Measurements from ENCODE around the gene ZNF618.

The ZNF618 gene

DNA sequence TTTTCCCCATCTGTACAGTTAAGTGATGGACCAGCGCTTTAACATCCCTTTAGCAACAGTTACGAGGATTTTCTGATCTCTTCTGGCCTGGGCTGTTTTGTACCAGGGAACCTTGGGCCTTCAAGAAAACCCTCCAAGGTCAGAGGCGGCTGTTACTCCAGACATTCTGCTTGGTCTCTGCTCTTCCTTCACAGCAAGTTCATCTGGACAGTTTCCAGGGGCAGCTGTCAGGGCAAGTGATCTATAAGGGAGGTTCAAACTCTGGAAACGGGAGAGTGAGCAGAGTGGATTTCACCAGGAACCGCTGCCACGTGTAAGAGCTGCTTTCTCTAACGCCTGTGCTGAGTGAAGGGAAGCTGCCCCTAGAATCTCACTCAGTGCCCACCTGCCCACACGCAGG lies 36.7 kb downstream of the ZNF618 start:
- DNase-seq: no peak

DNA sequence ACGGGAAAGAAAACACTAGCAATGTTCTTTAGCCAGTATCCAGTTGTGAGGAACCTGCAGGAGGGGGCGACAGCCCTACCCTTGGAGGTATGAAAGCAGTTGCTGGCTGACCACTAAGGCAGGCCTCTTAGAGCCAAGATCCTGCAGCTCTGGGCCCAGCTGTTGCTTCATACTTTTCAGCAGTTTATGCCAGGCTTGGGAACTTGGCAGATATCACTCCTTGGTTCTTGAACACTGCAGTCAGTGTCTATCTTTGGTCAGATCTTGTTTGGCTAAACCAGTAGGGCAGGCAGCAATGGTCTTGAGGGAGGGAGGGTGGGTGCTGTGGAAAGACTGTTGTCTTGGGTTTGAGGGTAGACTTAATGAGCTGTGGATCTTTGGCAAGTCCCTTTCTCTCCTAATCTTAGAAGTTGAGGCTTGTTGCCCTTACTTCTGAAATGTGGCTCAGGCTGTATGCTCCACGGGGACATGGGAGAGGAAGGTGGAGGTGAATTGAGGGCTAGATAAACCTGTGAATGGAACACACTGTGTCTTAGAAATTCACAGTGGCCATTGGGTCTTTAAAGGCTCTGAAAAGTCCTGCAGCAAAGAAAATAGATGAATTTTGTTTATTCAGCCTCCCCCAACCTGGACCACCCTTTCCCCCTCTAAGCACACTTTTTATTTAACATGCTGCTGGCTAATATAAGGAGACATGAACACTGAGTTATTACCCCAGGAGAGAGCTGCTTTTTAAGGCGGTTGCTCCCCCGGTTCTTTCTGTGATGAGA lies 37.5 kb downstream of the ZNF618 start:
- DNase-seq: no peak

DNA sequence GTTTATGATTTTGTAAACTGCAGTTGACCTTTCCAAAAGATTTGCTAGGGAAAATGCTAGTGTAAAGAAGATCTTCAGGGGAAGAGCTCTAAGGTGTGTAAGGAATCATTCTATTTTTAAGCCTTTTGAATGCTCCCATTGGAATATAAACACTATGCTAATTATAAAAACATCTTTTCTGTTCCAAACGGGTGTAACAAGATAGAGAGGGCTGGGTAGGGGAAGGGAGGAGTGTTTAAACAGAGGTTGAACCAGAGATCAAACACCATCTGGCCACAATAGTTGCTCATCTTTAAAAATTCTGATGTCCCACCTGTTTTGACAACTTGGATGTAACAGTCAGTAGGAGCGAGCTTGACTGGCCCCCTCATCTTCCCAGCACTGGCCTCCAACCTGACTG lies 38.4 kb downstream of the ZNF618 start:
- DNase-seq: no peak

DNA sequence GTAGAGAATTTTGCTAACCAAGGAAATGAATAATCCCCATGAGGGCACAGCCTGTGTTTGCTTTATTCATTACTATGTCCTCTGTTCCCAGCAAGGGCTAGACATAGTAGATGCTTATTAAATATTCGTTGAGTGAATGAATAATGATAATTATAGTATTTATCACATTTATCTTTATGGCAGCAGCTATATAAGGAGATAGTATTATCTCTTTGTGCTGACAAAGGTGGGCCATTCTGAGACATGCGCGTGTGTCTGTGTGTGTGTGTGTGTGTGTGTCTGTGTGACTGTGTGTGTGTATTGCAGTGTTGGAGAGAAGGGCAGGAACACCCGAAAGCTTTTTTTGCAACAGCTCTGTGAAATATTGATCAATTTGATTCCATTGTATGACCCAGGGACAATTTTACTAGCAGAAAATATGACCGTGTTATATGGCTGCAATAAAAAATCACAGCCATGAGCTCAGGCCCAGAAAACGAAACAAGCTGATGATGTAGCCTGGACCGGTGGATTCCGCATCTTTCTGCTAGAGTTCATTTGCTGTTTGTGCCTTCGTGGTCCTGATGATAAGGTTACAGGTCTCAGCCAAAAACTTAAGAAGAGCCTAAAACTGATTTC lies 39.8 kb downstream of the ZNF618 start:
- no peak for DNase-seq

DNA sequence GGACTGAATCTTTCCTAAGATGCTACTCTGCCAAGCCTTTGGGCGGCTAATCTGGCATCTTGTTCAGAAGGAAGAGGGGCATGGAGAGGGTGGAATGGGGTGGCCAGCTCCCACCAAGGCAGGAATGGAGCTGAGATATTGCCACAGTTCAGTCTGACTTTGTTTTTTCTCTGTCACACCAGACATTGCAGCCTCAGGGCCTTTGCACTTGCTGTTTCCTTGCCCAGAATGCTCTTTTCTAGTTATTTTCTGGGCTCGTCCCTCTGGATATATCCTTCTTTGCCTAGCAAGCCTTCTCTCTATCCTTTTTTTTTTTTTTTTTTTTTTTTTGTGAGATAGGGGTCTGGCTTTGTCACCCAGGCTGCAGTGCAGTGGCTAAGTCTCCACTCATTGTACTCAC lies 40.8 kb downstream of the ZNF618 start:
- DNase-seq: no peak

DNA sequence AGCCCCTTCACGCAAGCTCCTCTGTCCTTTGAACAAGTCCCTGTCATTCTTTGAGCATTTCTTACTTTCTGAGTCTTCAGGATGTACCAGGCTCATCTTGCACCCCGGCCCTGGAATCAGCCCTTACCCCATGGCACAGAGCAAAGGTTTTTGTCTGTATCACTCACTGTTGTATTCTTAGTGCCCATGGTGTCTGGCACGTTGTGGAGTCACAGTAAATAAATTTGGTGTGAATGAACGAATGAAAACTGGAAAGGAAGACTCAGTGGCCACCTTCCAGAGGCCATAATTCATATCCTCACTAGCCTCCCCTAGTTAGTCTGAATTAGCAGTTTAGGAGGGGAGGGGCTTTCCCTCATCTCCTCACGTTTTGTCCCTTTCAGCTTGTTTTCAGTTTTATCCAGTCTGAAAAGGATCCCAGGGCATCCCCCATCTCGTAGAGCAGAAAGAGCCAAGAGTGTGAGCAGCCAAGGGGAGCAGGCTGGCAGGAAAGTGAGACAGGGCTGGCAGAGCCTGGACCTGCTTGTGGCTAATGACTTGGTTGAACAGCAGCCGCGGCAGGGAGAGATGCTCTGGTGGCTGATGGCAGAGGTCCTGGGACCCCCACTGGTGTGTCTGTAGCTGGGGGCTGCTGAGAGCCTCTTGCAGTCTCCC lies 42.7 kb downstream of the ZNF618 start:
- DNase-seq: no peak

DNA sequence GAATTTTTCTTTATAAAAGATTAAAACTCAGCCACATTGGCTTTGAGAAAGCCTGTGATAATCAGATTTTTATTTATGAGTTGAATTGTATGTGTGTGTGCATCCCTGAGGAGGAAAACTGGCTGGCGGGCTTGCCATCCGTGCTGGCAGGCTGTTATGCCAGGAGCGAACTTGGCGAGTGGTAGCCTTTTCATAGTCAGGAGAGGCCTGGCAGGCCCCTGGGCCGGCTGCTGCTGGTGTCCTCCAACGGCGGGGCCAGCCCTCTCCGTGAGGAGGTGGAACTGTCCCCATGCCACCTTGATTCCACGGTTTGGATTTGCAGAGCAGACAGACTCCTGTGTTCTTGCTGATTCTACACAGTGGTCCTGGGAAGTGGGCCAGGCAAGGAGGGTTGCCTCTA lies 43.3 kb downstream of the ZNF618 start:
- no peak for DNase-seq

DNA sequence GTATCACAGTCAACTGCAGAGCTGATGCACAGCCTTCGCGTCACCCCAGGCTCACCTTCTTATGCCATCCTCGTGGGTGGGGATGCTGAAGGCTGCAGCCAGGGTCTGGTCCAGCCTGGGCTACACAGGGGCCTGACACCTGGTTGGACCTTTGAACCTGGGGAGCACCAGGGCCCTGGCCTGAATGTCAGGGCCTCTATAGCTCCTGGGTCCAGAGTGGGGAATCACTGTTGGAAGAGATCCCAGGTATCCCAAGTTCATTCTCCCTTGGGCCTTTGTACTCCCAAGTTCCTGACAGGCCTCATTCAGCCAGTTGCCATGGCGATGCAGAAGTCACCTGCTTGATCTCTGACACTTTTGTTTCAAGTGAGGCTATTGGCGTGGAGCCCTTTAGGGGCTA lies 43.8 kb downstream of the ZNF618 start:
- no peak for DNase-seq

DNA sequence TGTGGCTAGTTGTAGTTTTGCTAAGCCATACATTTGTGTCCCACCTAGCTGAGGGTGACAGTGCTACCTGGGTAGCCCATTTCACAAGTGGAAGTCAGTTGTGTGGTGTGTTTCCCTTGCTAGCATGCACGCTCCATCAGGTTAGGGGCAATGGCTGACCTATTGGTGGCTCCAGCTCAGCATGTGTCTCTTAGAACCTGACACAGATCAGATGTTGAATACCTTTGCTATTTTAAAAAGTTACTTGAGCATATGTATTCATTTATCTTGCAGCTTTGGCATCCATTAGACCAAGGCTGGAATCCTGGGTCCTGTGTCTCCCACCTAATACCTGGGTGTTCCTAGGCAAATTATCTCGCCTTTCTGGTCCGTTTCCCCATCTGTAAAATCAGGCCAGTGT lies 44.8 kb downstream of the ZNF618 start:
- no peak for DNase-seq

DNA sequence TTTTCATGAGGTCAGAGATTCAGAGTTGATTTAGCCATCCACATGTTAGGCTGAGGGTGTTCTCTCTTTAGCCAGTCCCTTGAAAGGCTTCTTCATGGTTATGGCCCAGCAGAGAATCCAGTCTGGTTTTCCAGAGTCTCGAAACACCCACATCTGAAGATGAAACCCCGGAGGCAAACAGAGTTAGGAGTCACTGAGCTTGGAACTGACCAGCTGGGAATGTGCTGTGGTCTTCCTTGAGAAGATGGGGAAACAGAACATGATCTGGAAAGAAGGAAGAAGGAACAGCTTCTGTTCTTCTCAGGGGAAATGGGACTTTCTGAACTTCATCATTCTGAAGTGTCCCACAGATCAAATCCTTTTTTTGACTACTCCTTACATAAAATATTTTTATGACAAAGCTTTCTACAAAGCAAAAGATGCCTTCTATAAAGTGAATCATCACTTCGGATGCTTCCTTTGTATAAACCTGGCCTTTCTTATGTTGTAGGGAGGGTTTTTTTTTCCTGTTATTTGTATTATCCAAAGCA lies 45.4 kb downstream of the ZNF618 start:
- no peak for DNase-seq

DNA sequence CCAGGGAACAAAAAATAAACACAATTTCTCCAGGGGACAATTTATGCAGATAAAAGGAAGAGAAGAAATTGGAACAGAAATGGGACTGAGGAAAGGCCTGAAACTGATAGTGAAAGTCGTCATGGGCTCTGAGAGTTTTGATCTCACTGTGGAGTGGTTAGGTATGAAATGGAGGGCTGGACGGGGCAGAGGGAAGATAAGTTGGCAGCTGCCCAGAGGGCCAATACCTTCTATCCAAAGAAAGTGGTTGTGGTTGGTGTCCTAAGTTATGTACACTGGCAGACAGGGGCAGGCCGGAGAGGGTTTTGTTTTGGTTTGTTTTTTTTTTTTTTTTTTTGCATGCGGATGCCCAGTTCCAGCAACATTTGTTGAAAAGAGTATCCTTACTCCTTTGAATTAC lies 46.1 kb downstream of the ZNF618 start:
- DNase-seq: no peak

DNA sequence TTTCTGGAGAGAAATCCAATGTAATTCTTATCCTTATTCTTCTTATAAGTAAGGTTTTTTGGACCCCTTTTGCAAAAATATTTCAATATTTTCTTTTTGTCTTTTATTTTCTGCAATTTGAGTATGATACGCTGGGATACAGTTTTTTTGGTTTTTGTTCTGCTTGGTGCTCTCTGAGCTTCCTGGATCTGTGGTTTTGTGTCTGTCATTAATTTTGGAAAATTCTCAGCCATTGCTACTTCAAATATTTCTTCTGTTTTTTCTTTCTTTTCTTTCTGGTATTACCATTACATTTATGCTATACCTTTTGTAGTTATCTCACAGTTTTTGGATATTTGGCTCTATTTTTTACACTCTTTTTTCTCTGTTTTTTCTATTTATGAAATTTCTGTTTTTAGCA lies 50.1 kb downstream of the ZNF618 start:
- no peak for DNase-seq

DNA sequence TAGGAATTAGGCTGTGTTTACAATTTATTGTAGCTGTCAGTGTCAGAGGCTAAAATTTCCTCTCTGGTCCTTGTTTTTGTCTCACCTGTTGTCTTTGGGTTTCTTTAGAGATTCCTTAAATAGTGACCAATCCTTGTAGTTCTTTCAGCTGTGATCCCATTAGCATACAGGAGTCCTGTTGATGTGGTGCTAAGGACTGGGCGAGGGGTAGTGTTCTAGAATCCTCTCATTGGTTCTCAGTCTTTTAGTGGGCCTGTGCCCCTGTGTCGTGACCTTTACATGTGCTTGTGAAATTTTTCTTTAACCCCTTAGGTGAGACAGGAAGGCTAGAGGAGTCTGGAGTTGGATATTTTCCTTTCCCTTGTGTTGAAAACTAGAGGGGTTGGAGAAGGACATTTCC lies 51.2 kb downstream of the ZNF618 start:
- DNase-seq: no peak

DNA sequence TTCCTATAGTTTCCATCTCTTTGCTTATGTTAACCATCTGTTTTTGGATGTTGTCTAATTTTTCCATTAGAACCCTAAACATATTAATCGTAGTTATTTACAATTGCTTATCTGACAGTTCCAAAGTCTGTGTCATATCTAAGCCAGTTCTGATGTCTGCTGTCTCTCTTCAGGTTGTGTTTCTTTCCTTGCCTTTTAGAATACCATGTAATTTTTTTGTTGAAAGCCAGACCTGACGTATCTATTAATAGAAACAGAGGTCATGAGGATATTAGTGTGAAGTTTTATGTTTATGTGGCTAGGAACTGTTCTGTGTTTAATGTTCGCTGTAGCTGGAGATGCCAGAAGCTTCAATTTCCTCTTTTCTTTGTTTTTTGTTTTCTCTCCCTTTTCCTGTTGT lies 52.2 kb downstream of the ZNF618 start:
- DNase-seq: no peak

DNA sequence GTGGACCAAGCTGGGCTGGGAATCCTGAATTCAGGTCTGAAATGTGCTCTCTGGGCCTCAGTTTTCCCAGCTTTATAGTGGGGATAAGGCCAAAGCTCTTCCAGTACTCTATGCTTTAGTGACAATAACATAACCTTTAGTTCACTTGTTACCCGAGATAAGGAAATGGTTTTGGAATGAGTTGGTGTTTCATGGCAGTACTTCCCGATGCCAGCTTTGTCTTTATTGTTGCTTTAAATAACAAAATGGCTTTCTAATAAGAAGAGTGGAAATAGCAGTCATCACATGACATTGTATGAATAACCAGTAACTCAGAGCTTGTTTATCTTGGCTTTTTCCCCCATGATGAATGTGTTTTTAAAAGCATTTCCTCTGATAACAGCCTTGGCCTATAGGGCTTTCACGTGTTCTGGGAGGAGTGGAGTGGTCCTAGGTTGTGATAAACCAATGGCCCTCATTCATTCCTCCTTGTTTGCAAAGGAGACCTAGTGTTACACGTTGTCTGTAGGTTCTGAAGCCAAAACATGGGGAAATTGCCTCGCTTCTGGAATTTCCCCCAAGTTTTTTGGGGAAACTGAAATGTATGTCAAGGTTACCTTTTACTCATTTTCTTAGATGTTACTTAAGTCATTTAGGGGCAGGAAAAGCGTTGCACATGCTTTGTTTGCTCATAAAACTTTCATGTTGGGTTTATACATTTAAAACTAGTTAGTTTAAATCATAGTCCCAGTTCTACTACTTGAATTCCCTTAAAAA lies 53.7 kb downstream of the ZNF618 start:
- no peak for DNase-seq

DNA sequence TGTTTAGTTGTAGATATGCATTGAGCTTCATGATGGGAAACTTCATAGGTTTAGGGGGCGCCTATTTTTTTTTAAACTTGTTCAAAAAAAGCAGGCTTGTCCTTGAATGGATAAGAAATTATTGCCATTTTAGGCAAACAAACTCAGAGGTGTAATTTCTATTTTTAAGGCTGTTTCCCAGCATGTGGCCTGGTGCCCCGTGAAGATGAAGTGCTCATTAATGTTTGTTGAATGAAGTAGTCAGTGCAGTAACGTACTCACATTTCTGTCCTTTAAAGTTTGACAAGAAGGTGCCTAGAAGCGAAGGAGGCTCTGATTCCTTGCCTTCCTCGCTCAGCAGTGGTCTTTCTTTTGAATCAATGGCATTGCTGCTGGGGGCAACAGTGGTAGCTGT lies 54.3 kb downstream of the ZNF618 start:
- no peak for DNase-seq

DNA sequence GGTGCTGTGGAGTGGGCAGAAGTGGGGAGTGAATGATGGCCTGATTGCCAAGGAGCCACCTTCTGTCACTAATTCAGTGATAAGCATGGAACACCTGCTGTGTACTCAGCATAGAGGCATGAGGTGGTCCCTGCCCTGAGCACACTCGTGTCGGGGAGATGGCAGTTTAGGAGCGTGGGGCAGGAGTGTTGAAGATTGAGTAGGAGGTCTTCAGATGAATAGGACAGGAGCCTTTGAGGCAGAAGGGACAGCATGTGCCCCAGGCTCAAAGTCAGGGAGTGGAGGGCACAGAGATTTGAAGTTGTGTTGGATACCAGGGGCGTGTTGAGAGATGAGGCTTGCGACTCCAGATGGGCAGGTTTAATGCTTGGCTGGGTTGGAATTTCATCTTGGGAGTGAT lies 55.0 kb downstream of the ZNF618 start:
- no peak for DNase-seq

DNA sequence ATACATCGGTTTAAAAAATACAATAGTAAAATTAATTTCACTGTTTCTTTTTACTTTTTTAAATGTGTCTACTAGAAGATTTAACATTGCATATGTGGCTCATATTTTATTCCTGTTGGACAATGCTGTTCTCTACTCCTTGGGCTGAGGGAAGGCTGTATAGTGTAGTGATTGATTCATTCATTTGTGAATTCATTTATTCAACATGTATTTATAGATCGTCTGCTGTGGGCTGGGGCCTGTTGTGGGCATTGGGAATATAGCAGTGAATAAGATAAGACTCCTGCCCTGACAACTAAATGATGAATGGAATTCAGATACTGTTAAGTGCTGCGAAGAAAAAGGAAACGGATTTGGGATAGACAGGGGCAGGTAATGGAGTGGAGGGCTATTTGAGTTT lies 55.7 kb downstream of the ZNF618 start:
- no peak for DNase-seq

DNA sequence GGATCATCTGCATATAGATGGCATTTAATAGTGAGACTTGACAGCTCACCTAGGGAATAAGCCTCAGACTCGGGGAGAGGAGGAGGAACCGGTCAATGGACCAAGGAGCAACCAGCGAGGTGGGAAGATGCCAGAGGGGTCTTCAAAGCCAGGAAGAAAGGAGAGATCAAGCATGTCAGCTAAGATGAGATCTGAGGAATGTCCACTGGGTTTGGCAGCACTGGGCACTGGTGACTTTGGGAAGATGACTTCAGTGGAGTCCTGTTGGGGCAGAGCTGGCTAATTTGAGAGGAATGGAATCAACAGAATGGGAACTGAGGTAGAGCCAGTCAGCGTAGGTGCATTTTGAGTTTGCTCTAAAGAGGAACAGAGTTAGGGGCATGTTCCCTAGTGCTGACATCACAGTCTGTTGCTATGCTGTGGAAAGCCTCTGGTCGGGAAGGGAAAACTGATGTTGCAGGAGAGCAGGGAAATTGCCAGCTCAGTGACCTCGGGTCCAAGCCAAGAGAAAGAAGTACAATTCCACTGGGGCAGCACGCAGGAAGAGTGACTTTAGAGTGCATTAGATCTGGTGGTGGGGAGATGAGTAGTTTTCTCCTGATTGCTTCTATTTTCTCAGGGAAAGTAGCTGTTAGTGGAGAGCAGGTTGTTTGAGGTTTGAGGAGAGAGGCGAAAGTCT lies 56.9 kb downstream of the ZNF618 start:
- DNase-seq: no peak

DNA sequence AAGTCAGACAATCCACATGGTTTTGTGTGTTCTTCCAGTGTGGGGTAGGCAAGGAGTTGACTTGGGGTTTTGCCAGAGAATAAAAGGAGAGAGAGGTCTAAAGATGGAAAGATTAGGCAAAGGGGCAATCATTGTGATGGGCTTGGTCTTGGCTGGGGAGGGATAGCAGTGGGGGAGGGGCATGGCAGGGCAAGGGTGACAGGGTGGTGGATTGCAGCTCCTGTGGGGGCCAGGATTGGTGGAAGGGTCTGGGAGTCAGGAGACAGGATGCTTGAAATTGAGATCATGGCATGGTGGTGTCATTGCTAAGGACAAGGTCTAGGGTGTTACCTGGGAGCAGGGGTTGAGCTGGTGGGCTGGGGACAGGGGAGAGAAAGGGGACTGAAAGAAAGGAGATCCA lies 57.6 kb downstream of the ZNF618 start:
- no peak for DNase-seq

DNA sequence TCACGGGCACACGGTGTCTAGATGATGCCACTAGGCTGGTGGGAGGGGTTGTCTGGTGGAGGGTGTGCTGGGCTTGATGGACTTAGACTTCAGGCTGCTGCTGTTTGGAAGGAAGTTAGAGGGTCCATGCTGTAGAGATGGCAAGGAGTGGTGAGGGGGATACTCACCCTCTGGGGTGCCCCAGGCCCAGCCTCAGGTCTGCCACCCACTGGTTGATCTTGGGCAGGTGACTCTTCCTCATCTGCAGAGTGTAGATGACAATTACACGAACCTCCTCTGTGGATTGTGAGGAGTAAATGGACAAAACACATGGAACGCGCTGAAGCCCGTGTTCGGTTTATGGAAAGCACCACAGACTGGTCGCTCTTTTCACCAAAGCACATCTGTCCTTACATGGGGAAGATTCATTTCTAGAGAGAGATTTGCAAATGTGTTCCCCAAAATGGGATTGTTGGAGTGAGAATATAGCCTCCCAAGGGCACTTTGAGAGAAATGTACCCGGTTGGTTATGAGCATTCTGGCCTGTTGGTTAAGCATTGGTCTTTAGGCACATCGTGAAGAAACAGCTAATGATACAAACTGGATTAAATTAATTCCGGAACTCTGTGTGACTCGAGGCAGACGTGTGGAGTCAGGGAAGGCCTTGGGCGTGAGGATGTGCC lies 58.2 kb downstream of the ZNF618 start:
- no peak for DNase-seq
